Measurements from ENCODE around the gene EIPR1. TPM values are rescaled to one million over a fixed set of nuclear protein-coding genes. Genes with fewer than 3 reads are reported as not detected.
A peak's percentile ranks its signal among the peaks of the same experiment; 100 is the strongest.

Gene EIPR1
- total RNA-seq, 1 experiment from 2014 or later: 22.8 TPM

DNA sequence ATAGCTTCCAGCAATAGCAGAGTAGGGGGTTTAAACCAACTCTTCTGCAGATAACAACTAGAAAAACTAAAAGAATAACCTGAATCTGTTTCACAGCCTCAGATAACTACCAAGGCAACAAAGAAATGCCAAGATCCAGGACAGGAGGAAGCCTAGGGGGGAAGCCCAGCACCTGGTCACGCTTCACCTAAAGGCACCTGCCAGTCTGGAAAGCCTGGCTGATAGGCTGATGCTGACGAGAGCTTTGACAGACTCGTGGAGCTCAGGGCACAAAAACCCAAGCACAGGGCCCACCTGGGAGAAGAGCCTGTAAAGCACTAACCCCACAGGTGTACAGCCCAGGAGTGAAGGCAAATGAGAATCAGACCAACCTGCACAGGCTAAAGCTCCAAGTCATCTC, 22.6 kb downstream of the EIPR1 start:
- ATAC-seq (no peak), DNase-seq (ENCODE audit: low spot score) (no peak)
- H3K9me3 Mint-ChIP-seq: peaks cover 12% of the 10 kb centered on the region
- ChIA-PET CTCF (no interaction called here), POLR2A (no interaction called here)
- no peak overlapping the region for H3K4me3 Mint-ChIP-seq
- H3K27ac Mint-ChIP-seq: no peak overlapping the region
- peaks cover 35% of the 10 kb centered on the region for H3K36me3 Mint-ChIP-seq
- TF ChIP-seq, protein P1, sequence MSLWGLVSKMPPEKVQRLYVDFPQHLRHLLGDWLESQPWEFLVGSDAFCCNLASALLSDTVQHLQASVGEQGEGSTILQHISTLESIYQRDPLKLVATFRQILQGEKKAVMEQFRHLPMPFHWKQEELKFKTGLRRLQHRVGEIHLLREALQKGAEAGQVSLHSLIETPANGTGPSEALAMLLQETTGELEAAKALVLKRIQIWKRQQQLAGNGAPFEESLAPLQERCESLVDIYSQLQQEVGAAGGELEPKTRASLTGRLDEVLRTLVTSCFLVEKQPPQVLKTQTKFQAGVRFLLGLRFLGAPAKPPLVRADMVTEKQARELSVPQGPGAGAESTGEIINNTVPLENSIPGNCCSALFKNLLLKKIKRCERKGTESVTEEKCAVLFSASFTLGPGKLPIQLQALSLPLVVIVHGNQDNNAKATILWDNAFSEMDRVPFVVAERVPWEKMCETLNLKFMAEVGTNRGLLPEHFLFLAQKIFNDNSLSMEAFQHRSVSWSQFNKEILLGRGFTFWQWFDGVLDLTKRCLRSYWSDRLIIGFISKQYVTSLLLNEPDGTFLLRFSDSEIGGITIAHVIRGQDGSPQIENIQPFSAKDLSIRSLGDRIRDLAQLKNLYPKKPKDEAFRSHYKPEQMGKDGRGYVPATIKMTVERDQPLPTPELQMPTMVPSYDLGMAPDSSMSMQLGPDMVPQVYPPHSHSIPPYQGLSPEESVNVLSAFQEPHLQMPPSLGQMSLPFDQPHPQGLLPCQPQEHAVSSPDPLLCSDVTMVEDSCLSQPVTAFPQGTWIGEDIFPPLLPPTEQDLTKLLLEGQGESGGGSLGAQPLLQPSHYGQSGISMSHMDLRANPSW (CRISPR knock-in tag; conservative IDR thresholded peaks at IDR 0.05; ENCODE audit: low read depth): no peak
- TF ChIP-seq EMX1 (CRISPR knock-in tag; IDR thresholded peaks at IDR 0.05): no peak
- TF ChIP-seq TCF7 (CRISPR knock-in tag; IDR thresholded peaks at IDR 0.05; ENCODE audit: low read depth): no peak
- TF ChIP-seq SP1 (CRISPR knock-in tag; conservative IDR thresholded peaks at IDR 0.05): no peak
- TF ChIP-seq ZNF416 (CRISPR knock-in tag; IDR thresholded peaks at IDR 0.05): no peak
- no peak for TF ChIP-seq CREB1 (CRISPR knock-in tag; IDR thresholded peaks at IDR 0.05)
- no peak for TF ChIP-seq ZNF121 (CRISPR knock-in tag; IDR thresholded peaks at IDR 0.05)
- no peak for TF ChIP-seq PRRX2 (CRISPR knock-in tag; IDR thresholded peaks at IDR 0.05)
- TF ChIP-seq, protein P2, sequence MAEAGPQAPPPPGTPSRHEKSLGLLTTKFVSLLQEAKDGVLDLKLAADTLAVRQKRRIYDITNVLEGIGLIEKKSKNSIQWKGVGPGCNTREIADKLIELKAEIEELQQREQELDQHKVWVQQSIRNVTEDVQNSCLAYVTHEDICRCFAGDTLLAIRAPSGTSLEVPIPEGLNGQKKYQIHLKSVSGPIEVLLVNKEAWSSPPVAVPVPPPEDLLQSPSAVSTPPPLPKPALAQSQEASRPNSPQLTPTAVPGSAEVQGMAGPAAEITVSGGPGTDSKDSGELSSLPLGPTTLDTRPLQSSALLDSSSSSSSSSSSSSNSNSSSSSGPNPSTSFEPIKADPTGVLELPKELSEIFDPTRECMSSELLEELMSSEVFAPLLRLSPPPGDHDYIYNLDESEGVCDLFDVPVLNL (CRISPR knock-in tag; IDR thresholded peaks at IDR 0.05; ENCODE audit: borderline replicate concordance, low read depth): no peak
- TF ChIP-seq, protein P3, sequence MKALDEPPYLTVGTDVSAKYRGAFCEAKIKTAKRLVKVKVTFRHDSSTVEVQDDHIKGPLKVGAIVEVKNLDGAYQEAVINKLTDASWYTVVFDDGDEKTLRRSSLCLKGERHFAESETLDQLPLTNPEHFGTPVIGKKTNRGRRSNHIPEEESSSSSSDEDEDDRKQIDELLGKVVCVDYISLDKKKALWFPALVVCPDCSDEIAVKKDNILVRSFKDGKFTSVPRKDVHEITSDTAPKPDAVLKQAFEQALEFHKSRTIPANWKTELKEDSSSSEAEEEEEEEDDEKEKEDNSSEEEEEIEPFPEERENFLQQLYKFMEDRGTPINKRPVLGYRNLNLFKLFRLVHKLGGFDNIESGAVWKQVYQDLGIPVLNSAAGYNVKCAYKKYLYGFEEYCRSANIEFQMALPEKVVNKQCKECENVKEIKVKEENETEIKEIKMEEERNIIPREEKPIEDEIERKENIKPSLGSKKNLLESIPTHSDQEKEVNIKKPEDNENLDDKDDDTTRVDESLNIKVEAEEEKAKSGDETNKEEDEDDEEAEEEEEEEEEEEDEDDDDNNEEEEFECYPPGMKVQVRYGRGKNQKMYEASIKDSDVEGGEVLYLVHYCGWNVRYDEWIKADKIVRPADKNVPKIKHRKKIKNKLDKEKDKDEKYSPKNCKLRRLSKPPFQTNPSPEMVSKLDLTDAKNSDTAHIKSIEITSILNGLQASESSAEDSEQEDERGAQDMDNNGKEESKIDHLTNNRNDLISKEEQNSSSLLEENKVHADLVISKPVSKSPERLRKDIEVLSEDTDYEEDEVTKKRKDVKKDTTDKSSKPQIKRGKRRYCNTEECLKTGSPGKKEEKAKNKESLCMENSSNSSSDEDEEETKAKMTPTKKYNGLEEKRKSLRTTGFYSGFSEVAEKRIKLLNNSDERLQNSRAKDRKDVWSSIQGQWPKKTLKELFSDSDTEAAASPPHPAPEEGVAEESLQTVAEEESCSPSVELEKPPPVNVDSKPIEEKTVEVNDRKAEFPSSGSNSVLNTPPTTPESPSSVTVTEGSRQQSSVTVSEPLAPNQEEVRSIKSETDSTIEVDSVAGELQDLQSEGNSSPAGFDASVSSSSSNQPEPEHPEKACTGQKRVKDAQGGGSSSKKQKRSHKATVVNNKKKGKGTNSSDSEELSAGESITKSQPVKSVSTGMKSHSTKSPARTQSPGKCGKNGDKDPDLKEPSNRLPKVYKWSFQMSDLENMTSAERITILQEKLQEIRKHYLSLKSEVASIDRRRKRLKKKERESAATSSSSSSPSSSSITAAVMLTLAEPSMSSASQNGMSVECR (CRISPR knock-in tag; IDR thresholded peaks at IDR 0.05; ENCODE audit: borderline replicate concordance): no peak
- TF ChIP-seq, protein P4, sequence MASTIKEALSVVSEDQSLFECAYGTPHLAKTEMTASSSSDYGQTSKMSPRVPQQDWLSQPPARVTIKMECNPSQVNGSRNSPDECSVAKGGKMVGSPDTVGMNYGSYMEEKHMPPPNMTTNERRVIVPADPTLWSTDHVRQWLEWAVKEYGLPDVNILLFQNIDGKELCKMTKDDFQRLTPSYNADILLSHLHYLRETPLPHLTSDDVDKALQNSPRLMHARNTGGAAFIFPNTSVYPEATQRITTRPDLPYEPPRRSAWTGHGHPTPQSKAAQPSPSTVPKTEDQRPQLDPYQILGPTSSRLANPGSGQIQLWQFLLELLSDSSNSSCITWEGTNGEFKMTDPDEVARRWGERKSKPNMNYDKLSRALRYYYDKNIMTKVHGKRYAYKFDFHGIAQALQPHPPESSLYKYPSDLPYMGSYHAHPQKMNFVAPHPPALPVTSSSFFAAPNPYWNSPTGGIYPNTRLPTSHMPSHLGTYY (CRISPR knock-in tag; IDR thresholded peaks at IDR 0.05): no peak
- H3K27me3 Mint-ChIP-seq (ENCODE audit: low read depth): no peaks in the 10 kb centered on the region
- peaks cover 16% of the 10 kb centered on the region for H3K4me1 Mint-ChIP-seq

DNA sequence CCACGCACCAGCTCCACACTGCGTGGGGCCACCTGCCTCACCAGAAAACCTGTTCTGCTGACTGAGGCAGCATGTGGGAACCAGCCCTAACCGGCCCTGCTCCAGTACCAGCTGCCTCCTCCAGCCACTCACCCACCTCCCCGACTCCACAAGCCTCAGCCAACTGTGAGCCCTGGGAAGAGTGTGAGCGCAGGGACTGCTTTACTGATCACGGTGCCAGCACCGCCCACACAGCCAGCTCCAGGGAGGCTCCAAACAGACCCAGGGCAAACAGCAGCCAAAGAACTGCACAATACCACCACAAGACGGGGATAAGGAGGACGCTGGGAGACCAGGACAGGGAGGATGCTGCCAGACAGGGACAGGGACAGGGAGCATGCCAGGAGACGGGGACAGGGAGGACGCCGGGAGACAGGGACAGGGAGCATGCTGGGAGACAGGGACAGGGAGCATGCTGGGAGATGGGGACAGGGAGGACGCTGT, 28.4 kb downstream of the EIPR1 start:
- H3K9me3 Mint-ChIP-seq: peaks cover 12% of the 10 kb centered on the region
- H3K4me3 Mint-ChIP-seq: no peak overlapping the region
- no peak for TF ChIP-seq SP1 (CRISPR knock-in tag; conservative IDR thresholded peaks at IDR 0.05)
- no peak for TF ChIP-seq NFYB (CRISPR knock-in tag; conservative IDR thresholded peaks at IDR 0.05; ENCODE audit: low read depth)
- no peak for TF ChIP-seq KAT7 (CRISPR knock-in tag; IDR thresholded peaks at IDR 0.05; ENCODE audit: borderline replicate concordance)
- TF ChIP-seq, protein P5, sequence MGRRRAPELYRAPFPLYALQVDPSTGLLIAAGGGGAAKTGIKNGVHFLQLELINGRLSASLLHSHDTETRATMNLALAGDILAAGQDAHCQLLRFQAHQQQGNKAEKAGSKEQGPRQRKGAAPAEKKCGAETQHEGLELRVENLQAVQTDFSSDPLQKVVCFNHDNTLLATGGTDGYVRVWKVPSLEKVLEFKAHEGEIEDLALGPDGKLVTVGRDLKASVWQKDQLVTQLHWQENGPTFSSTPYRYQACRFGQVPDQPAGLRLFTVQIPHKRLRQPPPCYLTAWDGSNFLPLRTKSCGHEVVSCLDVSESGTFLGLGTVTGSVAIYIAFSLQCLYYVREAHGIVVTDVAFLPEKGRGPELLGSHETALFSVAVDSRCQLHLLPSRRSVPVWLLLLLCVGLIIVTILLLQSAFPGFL (CRISPR knock-in tag; IDR thresholded peaks at IDR 0.05; ENCODE audit: borderline replicate concordance): no peak
- no peak for TF ChIP-seq FOXK1 (CRISPR knock-in tag; IDR thresholded peaks at IDR 0.05)
- TF ChIP-seq ZNF396 (CRISPR knock-in tag; IDR thresholded peaks at IDR 0.05; ENCODE audit: borderline replicate concordance): no peak
- TF ChIP-seq ZNF138 (CRISPR knock-in tag; conservative IDR thresholded peaks at IDR 0.05): no peak
- no peak for TF ChIP-seq SOX15 (CRISPR knock-in tag; IDR thresholded peaks at IDR 0.05)
- TF ChIP-seq, protein P4 (CRISPR knock-in tag; IDR thresholded peaks at IDR 0.05): no peak
- peaks cover 51% of the 10 kb centered on the region for H3K36me3 Mint-ChIP-seq
- CTCF ChIA-PET: no interaction called here
- no peaks in the 10 kb centered on the region for H3K27me3 Mint-ChIP-seq (ENCODE audit: low read depth)
- POLR2A ChIA-PET: no interaction called here
- H3K27ac Mint-ChIP-seq: no peak overlapping the region
- peaks cover 6% of the 10 kb centered on the region; the same call in 1 of the 2 replicates for H3K4me1 Mint-ChIP-seq
- ATAC-seq (peak; percentile 32), DNase-seq (ENCODE audit: low spot score) (no peak)
